ENCODE results near the gene GSC2.

The GSC2 gene

DNA sequence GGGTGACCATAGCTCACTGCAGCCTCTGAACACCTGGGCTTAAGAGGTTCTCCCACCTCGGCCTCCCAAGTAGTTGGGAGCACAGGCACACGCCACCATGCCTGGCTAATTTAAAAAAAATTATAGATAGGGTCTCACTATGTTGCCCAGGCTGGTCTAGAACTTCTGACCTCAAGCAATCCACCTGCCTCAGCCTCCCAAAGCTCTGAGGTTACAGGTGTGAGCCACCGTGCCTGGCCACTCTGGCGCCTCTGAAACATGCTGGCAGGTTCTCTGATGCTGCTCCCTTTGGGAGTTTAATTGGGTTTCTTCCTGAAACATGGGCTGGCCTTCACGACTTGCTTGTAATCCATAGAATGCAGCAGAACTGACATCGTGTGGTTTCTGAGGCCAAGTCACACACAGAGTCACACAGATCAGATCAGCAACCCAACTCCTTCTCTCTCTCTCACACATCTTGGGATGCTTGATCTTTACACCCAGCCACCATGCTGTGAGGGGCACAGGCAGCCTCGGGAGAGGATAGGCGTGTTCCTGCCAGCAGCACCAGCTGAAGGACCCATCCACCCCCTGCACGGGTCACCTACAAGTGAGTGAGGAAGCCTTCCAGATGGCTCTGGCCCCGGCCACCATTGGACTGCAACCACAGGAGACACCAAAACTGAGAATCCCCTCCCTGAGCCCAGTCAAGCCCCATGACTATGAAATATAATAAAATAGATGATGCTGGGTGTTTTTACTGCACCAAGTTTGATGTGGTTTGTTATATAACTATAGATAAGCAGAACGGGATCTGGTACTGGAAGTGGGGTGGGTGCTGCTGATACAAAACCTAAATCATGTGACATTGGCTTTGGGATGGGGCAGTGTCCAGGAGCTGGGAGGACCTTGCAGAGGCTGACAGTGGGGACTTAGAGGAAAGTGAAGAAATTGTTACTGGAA is 3.1 kb upstream of the GSC2 start:
- no peak for DNase-seq

GRCh38 chr22:19151329-19152191 is 1.5 kb upstream of the GSC2 start:
- no peak for DNase-seq

- no peak for DNase-seq
These were observed 613 bp upstream of the GSC2 start for GRCh38 chr22:19150482-19151328.

- DNase-seq = peak; percentile 25
These were observed 827 bp downstream of the GSC2 start for GRCh38 chr22:19149047-19149883.

- no peak for DNase-seq
These were observed 1.6 kb downstream of the GSC2 start for GRCh38 chr22:19148417-19149046.

GRCh38 chr22:19147195-19147780 is 2.8 kb downstream of the GSC2 start:
- no peak for DNase-seq

DNA sequence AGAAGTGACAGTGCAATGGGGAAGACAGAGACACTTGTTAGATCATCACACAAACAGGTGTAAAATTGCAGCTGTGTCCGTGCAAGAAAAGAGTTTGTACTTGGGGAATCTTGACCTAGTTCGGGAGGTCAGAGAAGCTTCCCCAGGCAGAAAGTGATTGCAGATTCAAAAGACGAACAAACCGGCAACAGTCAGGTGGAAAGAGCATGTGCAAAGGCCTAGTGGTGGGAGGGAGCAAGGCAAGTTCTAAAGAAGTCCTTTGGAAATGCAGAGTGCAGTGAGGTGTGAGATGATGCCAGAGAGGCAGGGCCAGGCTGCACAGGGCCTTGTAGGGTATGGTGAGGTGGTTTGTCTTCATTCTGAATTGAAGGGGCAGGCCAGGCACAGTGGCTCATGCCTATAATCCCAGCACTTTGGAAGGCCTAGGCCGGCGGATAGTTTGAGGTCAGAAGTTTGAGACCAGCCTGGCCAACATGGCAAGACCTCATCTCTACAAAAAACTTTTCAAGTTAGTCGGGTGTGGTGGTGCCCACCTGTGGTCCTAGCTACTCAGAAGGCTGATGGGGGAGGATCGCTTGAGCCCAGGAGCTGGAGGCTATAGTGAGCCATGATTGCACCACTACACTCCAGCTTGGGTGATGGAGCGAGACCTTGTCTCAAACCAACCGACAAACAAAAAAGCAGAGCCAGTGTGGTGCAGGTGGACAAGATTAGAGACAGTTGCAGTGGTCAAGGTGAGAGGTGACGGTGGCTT is 3.7 kb downstream of the GSC2 start:
- no peak for DNase-seq

DNA sequence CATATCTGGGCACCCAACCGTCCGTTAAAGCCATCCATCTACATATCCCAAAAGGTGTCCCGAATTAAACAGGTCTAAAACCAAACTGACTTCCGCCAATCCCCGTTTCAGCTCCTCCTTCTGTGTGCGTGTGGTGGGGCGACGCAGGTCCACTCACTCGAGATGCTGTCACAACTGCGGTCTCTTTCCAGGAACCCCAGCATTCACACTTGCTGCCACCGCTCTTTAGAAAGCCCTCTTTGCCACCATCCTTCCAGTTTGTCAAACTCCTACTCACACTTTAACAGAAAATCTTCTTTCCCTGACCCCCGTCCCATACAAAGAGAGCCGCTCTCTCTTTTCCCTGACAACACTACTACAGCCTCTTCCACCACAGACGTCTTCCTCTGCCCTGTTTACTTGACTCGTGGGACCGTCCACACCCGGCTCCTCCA is 6.1 kb downstream of the GSC2 start:
- no peak for DNase-seq

DNA sequence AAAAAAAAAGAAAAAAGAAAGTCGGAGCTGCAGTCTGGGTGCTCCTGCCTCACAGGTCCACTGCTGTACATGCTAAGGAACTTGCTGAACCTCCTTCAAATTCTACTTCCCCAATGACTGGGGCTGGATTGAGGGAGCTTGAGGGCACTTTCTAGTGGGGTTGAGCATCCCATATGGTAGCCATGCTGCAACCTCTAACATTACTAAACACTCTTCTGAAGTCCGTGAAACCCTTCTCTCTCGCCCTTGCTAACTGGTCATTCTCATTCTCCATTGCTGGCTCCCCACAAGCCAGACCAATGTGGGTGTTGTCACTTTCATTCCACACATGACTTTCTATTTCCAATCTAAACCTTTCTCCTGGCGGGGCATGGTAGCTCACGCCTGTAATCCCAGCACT is 6.9 kb downstream of the GSC2 start:
- DNase-seq = no peak

- DNase-seq = no peak
These were observed 7.7 kb downstream of the GSC2 start for GRCh38 chr22:19142394-19142793.

- DNase-seq = no peak
These were observed 10.1 kb downstream of the GSC2 start for GRCh38 chr22:19139974-19140373.

GRCh38 chr22:19139001-19139356 is 11.1 kb downstream of the GSC2 start:
- no peak for DNase-seq

- no peak for DNase-seq
These were observed 11.7 kb downstream of the GSC2 start for GRCh38 chr22:19138217-19139000.

- DNase-seq = no peak
These were observed 12.5 kb downstream of the GSC2 start for GRCh38 chr22:19137384-19138216.

GRCh38 chr22:19136915-19137314 is 13.2 kb downstream of the GSC2 start:
- DNase-seq = no peak

DNA sequence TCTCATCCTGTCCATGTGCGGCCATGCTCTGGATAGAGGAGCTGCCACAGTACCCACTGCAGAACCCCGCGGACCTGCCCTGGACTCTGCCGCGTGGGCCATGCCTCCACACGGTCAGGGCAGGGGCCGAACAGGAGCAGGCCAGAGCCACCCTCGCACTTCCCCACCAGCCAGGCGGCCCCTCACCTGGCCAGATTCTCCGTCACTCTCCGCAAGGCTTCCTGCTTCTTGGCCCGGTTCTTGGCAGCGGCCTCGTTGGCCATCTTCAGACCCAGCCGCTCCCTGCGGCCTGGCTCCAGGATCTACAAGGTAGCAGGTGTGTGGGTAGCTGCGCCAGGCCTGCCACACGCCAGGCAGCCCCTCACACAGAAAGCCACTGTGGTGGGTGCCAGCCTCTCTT is 15.2 kb downstream of the GSC2 start:
- no peak for DNase-seq

DNA sequence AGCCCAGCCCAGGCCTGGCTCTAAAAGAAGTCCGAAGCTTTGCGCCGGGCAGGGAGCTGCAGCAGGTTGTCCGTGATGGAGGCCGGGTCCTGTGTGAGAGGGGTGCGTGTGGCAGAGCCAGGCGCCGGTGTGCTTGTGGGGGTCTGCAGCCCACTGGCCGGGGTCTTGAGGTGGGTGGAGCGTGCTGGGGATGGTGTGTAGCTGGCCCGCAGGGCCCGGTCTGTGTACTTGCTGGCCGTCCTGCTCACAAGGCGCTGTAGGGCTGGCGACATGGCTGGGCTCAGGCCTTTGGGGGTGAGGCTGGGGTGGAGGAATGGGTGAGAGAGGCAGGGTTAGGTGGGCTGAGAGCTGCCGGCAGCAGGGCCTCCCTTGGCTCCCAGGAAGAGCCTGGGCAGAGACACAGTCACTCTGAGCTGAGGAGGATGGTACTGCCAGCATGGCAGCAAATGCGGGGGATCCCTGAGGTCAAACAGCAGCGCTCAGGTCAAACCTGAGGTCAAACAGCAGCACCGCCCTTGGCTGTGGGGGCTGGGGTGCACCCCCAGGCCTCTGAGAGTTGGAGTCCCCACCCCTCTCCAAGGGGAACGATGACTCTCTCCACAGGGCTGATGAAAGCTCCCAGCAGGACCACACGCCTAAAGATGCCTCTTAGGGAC is 15.8 kb downstream of the GSC2 start:
- DNase-seq = no peak

GRCh38 chr22:19133561-19133960 is 16.5 kb downstream of the GSC2 start:
- DNase-seq = no peak

Measured in T-helper 9 cell (primary cell).